ENCODE results near the gene PPP3CA.

PPP3CA gene

DNA sequence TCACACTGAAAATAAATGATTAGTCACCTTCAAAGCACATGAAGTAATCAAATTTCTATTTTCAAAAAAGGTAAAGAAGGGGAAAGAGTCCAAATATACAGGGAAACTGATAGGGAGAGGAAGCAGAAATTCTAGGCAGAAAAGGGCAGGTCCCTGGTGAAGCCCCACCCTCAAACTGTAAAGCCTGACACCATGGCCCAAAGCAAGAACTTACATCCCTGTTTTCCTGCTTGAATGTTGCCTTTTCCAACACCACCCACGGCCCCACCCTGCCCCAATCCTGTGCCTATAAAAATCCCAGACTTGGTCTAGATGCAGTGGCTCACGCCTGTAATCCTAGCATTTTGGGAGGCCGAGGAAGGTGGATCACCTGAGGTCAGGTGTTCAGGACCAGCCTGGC lies 361.8 kb downstream of the PPP3CA start:
- no peak for DNase-seq

DNA sequence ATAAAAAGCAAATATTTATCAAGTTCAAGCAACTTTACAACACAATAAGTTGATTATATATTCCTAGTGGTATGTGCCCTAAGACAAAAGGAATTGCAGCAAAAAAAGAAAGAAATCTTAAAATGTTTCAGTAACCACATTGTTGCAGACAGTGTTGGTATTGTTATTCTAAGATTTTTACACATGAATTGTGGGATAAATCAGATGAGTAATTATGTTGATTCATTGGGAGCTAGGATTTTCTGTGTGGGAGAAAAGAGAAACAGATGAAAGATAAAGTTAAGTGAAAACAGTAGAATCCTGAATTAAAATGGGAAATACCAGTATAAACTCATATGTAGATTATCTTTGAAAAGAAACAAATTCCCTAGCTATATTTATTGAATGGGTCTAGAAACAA lies 362.4 kb downstream of the PPP3CA start:
- DNase-seq = no peak

DNA sequence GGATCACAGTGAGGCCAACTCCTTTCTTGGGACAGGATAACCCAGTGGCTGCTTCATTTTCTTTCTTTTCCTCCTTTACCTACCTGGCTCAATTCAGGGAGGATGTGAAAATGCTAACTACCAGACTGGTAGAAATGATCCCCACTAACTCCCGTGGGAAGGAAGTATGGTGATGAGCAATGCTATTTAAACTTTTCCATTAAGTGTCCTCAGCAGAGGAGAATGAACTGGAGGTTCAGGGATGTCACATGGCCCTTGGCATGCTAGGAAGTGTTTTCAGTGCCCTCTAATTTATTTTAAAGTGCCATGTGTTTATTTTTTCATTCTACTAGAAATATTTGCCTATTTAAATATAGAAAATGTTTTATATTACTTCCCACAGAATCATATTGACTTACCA lies 363.9 kb downstream of the PPP3CA start:
- DNase-seq = no peak

GRCh38 chr4:100982345-100982744 lies 365.0 kb downstream of the PPP3CA start:
- no peak for DNase-seq

DNA sequence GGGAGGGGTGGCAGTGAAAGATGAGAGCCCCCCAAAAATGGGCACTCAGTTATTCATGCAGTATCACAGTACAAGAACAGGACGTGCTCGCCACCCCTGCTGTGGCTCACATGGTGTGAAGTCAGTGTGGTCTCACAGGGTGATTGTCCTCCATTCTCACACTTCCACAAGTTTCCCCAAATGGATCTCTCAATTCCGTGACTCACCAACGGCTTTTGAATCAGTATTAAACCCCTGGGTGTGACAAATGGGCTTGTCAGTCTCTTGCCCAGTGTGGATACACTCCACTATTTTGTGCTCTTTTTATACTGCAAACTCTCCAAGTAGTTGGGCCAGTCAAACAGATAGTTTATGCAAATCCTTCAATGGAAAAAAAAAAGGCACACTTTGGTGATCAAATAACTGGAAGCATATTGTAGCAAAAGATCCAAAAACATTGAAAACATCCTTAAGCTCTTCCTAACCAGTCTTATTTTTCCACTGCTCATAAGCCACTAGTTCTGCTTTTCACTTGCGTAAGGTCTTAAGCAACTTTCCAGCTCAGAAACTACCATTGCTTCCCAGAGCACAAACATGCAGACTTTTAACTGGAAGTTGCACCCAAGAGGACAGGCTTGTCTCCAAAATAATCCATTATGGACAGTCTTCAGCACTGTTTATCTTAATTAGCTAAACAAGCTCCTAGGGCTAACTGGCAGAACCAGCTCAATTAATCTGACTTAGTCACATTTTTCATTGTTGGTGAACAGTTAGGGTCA lies 365.7 kb downstream of the PPP3CA start:
- no peak for DNase-seq

- DNase-seq = no peak
Observed at GRCh38 chr4:100979736-100980135, 367.6 kb downstream of the PPP3CA start.

DNA sequence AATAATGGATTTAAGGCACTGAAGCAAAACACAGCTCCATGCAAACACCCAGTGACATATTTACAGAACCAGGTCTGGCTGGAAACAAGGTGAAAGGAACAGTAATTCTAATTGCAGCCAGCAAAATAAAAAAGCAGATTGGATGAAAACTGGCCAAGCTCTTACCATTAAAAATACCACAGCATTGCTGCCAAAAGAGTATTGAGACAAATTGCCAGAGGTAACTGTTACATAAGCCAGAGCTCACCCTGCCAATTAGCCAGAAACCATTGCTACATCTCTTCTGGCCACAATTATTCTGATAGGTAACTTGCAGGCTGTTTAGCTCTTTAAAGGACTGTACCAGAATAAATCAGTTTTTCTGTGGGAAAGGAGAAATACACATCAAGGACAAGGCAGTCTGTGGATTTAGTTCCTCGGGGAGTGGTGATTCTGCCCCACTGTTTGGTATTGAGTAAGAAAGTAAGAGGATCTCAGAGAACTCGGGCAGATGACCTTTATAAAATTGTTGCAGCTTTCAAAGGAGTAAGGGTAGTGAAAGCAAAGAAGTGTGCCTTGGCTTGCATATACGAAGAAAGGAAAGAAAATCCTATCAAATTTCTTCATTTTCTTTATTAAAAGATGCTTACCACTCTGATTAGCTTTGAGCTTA lies 369.5 kb downstream of the PPP3CA start:
- no peak for DNase-seq

DNA sequence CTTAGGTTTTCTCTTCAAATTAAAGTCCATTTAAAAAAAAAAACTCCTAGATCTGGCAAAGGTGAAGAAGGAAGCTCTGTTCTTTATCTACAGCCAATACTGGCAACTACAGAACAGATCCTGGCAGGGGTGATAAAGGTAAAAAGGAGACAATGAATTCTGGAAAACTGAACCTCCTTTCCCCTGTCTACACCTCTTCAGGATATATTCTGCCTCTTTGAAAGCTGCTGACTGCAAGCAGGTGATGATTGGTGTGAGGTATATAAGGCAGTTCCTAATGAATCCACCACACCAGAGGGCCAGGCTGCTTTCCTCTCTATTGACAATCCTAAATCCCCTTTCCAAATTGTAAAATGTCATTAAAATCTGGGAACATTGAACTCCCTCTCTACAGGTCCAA lies 370.1 kb downstream of the PPP3CA start:
- DNase-seq = no peak

All from stimulated activated CD4-positive, alpha-beta T cell treated with anti-CD3 and anti-CD28 coated beads, Interleukin-2, amount 100 ng/mL, for 48 hours (primary cell).